Brain microvascular endothelial cell (primary cell): ENCODE results near the gene TATDN2.

ENCODE experiments used
- DNase-seq: peaks from one replicate; pipeline ENCODE4 v3.0.0-alpha.2; 2020
- H3K27ac ChIP-seq: fragments of 250-450 bp; sonication (Bioruptor Pico); 2 replicates; pipeline ENCODE4 v1.5.1; 2020; ENCODE audit warnings: mild to moderate bottlenecking, moderate library complexity
- H3K27me3 ChIP-seq: fragments of 250-450 bp; sonication (Bioruptor Pico); replicated peaks from 2 replicates; pipeline ENCODE4 v1.5.1; 2020; ENCODE audit warnings: mild to moderate bottlenecking
- H3K36me3 ChIP-seq: fragments of 250-450 bp; sonication (Bioruptor Pico); replicated peaks from 2 replicates; pipeline ENCODE4 v1.5.1; 2020; ENCODE audit warnings: mild to moderate bottlenecking
- H3K4me3 ChIP-seq: 2 replicates; pipeline ENCODE4 v1.5.1; 2011; ENCODE audit warnings: low read depth, mild to moderate bottlenecking, control low read depth, low read length, moderate library complexity
- in situ Hi-C: cut with HindIII; loops from 2 replicates; pipeline ENCODE4 v1.10.0; 2017; ENCODE audit warnings: low sequenced_read_pairs, low pct_ligation_motif_present
- TF ChIP-seq, protein P1 (sequence below): IDR thresholded peaks from 2 replicates; pipeline ENCODE4 v1.5.1; 2011; ENCODE audit warnings: low read depth, mild to moderate bottlenecking, moderate library complexity, low read length, control low read depth, inconsistent platforms; ENCODE audit errors: missing control alignments

The TATDN2 gene

DNA sequence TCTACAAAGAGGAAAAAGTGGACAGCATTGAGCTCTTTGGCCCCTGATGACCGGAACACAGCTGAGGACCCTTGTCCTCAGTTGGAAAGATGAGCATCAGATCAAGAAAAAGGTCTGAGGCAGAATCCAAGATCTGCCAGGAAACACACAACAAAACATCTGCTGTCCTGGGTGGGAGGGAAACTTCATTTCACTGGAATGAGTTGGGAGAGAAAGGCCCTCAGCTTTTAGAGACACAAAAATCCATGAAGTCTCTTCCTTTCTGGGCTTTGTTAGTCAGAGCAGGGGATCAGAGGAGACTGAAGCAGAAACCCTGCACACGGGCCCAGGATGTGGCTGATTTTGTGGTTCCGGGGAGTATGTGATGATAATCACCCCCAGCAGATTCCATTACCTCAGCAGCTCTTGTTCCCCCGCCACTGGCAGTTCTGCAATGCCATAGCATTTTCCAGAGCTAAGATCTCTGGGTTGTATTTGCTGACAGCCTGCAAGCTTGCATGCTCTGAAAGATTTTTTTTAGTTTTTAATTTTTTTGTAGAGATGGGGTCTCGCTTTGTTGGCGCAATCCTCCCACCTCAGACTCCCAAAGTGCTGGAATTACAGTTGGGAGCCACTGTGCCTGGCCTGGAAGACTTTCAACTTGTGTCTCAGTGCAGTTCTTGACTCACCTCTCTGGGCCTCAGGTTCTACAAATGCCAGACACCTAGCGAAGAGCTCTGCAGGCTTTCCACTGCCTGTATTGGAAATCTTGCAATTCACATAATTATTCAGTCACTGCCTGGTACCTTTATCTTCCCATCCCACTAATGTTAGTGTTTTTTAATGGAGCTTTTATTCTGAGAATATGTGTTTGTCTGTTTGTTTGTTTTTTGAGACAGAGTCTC is 5.8 kb upstream of the TATDN2 start:
- Histone ChIP-seq H3K4me3 (no peak overlapping the region), H3K27ac (no peak overlapping the region), H3K27me3 (no peaks in the 10 kb centered on the region), H3K36me3 (peaks cover 3% of the 10 kb centered on the region)
- in situ Hi-C loops: no loop called here
- TF ChIP-seq, protein P1, sequence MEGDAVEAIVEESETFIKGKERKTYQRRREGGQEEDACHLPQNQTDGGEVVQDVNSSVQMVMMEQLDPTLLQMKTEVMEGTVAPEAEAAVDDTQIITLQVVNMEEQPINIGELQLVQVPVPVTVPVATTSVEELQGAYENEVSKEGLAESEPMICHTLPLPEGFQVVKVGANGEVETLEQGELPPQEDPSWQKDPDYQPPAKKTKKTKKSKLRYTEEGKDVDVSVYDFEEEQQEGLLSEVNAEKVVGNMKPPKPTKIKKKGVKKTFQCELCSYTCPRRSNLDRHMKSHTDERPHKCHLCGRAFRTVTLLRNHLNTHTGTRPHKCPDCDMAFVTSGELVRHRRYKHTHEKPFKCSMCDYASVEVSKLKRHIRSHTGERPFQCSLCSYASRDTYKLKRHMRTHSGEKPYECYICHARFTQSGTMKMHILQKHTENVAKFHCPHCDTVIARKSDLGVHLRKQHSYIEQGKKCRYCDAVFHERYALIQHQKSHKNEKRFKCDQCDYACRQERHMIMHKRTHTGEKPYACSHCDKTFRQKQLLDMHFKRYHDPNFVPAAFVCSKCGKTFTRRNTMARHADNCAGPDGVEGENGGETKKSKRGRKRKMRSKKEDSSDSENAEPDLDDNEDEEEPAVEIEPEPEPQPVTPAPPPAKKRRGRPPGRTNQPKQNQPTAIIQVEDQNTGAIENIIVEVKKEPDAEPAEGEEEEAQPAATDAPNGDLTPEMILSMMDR: no peak
- DNase-seq: peak; percentile 58

DNA sequence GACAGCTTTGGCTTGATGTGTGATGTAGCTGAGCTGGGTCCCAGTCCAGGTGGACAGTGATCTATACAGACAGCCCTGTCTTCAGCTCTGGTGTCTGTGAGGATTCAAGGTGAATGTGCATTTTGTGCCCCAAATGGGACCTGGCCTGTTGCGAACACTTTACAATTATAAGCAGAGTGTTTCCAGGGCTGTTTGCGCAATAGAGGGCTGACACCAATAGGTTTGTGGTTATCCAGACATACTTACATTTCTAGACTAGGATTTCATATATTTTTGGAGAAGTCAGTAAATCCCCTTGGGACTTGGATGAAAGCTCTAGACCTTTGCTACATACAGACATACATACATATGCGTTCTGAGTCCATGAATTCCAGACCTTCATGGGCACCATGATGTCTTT is 4.2 kb upstream of the TATDN2 start:
- no peak for DNase-seq
- H3K27ac ChIP-seq: no peak overlapping the region

DNA sequence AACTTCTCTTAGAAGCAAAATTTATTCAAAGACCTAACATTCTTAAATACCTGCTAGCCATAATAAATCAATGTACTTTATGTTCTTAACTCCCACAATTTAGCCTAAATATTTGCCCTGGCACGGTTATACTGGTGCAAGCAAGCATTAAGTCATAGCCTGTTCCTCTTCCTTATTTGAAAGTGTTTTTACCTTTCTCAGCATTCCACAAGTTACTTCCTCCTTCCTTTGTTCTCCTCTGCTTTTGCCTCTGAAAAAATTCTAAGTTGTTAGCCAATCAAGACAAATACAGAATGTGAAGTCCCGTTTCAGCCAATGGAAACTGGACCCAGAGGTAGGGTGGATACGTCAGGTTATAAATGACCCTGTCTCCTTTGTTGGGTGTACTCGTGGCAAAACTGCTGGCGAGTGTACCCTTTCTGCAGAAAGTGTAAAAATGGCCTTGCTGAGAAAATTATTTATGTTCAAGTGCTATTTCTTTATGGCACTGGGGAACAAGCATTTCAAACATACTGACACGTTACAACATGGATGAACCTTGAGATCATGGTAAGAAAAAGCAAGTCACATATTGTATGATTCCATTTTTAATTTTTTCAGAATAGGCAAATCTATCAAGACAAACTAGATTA is 3.1 kb upstream of the TATDN2 start:
- H3K27ac ChIP-seq: no peak overlapping the region
- DNase-seq: no peak
- in situ Hi-C loops: no loop called here

More for the DNA sequence above, 4.2 kb upstream of the TATDN2 start:
- Histone ChIP-seq H3K36me3 (peaks cover 2% of the 10 kb centered on the region), H3K27me3 (no peaks in the 10 kb centered on the region), H3K4me3 (no peak overlapping the region)
- TF ChIP-seq, protein P1: no peak
- in situ Hi-C loops: no loop called here

GRCh38 chr3:10247679-10248183 is 528 bp upstream of the TATDN2 start:
- TF ChIP-seq, protein P1: no peak
- DNase-seq: no peak
- H3K36me3 ChIP-seq: peaks cover 4% of the 10 kb centered on the region
- H3K4me3 ChIP-seq: peak overlapping the region; percentile 89
- in situ Hi-C loops: no loop called here
- H3K27ac ChIP-seq: no peak overlapping the region
- H3K27me3 ChIP-seq: no peaks in the 10 kb centered on the region

More for the DNA sequence above, 3.1 kb upstream of the TATDN2 start:
- TF ChIP-seq, protein P1: no peak
- H3K36me3 ChIP-seq: no peaks in the 10 kb centered on the region
- no peaks in the 10 kb centered on the region for H3K27me3 ChIP-seq
- no peak overlapping the region for H3K4me3 ChIP-seq

GRCh38 chr3:10248984-10249748 is 907 bp downstream of the TATDN2 start:
- peak overlapping the region; percentile 89 for H3K4me3 ChIP-seq
- in situ Hi-C loops: no loop called here
- peaks cover 12% of the 10 kb centered on the region for H3K36me3 ChIP-seq
- DNase-seq: peak; percentile 4
- no peaks in the 10 kb centered on the region for H3K27me3 ChIP-seq
- H3K27ac ChIP-seq: peak overlapping the region; percentile 35
- TF ChIP-seq, protein P1: no peak
